Activated T-helper 1 cell treated with anti-CD3 and anti-CD28 coated beads, Interleukin-12 subunit alpha, Interleukin-12 subunit beta, Interleukin-2, Interleukin-4 antibody, amounts not matched to agents 30 ng/mL and 10 ng/mL and 1 ng/mL, durations not matched to agents 14 hours and 24 hours and 36 hours (primary cell): Measurements from ENCODE around the gene SLFN13. TPM values are rescaled to one million over a fixed set of nuclear protein-coding genes. Genes with fewer than 3 reads are reported as not detected.

ENCODE experiments used
- DNase-seq: peaks from one replicate; pipeline ENCODE4 v3.0.0; 2021; ENCODE audit warnings: low spot score
- H3K27ac Mint-ChIP-seq: one replicate; pipeline ENCODE4 v1.8.0; 2021; ENCODE audit warnings: mild to moderate bottlenecking, mixed read lengths
- H3K27me3 Mint-ChIP-seq: one replicate; pipeline ENCODE4 v1.8.0; 2022; ENCODE audit warnings: mild to moderate bottlenecking, moderate library complexity, mixed read lengths; ENCODE audit not compliant: insufficient read depth
- H3K36me3 Mint-ChIP-seq: one replicate; pipeline ENCODE4 v1.8.0; 2021; ENCODE audit warnings: low read depth, mixed read lengths
- H3K4me1 Mint-ChIP-seq: one replicate; pipeline ENCODE4 v1.8.0; 2021; ENCODE audit warnings: low read depth, mixed read lengths
- H3K4me3 Mint-ChIP-seq: one replicate; pipeline ENCODE4 v1.8.0; 2021; ENCODE audit warnings: mild to moderate bottlenecking, moderate library complexity, mixed read lengths
- H3K9me3 Mint-ChIP-seq: one replicate; pipeline ENCODE4 v1.8.0; 2021; ENCODE audit warnings: mixed read lengths
- intact Hi-C: fragments of 100-400 bp; cut with micrococcal nuclease; formaldehyde crosslinking; loops from one replicate; pipeline ENCODE4 v1.15.1; 2024
- total RNA-seq: library from RNA; stranded (reverse); gene quantifications from 2 replicates; pipeline ENCODE4 v1.2.3, GENCODE V29; 2022

Gene SLFN13
- 32.2 and 32.7 TPM in 2 replicates for total RNA-seq

DNA sequence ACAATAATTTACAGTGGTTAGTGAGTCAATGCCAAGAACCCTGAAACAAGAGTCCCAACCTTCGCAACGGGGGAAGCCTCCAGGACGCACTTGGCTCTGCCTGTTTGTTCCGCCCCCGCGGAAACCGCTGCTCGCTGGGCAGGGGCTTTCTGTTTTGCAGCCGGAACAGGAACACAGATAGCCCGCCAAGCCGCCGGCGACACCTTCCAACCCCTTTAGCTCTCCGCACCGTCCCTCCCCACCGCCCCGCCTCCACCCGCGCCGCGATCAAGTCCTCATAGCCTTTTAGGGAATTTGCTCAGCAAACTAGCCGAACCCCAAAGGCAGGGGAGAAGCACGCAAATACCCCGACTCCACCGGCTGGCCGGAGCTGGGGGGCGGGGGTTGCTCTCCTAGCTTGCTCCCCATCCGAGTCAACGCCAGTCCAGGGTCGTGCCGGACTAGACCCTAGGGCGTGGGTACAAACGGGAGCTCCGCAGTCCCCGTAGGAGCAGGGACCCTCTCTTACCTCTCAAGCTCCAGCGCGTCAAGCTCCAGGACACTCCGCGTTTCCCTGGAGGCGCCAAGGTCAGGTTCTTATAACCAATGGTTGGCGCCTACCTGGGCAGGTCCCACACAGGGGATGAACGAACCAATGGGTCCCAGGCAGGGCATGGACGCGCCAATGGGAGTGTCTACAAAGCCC, at the start of gene SLFN13:
Gene SLFN13 (minus strand): TSS at position 553 of the 685 bp plus-strand sequence. CDS start 3,086 bp downstream, outside the sequence.
- Mint-ChIP-seq H3K4me1 (peaks cover 27% of the 10 kb centered on the region), H3K36me3 (peaks cover 35% of the 10 kb centered on the region), H3K27ac (peak within 1 kb of the TSS; percentile 66), H3K27me3 (no peaks in the 10 kb centered on the region), H3K4me3 (peak within 1 kb of the TSS; percentile 67), H3K9me3 (no peaks in the 10 kb centered on the region)
- peak; percentile 84 for DNase-seq
- intact Hi-C loops, result loop anchor here (1.0 to 2.0 kb wide), 8 partner anchors 15 to 234 kb away; partner anchors contain the start of genes AP2B1, SLFN12L and SLFN5

- peak overlapping the region; percentile 72 for H3K27ac Mint-ChIP-seq
- intact Hi-C loops, result no loop called here
- H3K4me1 Mint-ChIP-seq, result peaks cover 67% of the 10 kb centered on the region
- no peak overlapping the region for H3K4me3 Mint-ChIP-seq
- no peaks in the 10 kb centered on the region for H3K27me3 Mint-ChIP-seq
- no peaks in the 10 kb centered on the region for H3K9me3 Mint-ChIP-seq
- H3K36me3 Mint-ChIP-seq, result peaks cover 48% of the 10 kb centered on the region
- DNase-seq, result no peak
Measured at GRCh38 chr17:35496451-35497290, 48.1 kb upstream of the SLFN13 start.

GRCh38 chr17:35493040-35493439, 44.5 kb upstream of the SLFN13 start:
- DNase-seq, result no peak
- Mint-ChIP-seq H3K9me3 (no peaks in the 10 kb centered on the region), H3K4me3 (no peak overlapping the region), H3K27ac (no peak overlapping the region), H3K27me3 (peaks cover 2% of the 10 kb centered on the region), H3K4me1 (peaks cover 69% of the 10 kb centered on the region), H3K36me3 (peaks cover 45% of the 10 kb centered on the region)
- intact Hi-C loops, result no loop called here

GRCh38 chr17:35491417-35491816, 42.9 kb upstream of the SLFN13 start:
- intact Hi-C loops, result no loop called here
- H3K4me3 Mint-ChIP-seq, result no peak overlapping the region
- peaks cover 48% of the 10 kb centered on the region for H3K36me3 Mint-ChIP-seq
- peaks cover 2% of the 10 kb centered on the region for H3K27me3 Mint-ChIP-seq
- peaks cover 76% of the 10 kb centered on the region for H3K4me1 Mint-ChIP-seq
- H3K27ac Mint-ChIP-seq, result no peak overlapping the region
- no peak for DNase-seq
- no peaks in the 10 kb centered on the region for H3K9me3 Mint-ChIP-seq

DNA sequence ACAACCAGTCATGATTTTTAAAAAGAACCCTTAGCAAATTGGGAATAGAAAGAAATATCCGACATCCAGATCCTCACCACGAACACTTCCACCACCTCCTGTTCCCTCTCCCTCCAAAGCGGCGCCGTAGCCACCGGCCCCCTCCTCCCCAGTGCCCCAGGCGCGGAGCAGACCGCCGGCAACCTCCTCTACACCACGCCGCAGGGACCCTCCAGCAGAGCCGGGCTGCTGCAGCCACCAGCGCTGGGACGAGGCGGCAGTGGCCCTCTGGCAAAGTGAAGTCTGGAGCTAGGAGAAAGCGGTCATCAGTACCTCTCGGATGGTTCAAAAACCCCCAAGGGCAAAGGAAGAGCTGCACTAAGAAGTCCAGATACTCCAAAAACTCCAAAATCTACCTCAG, 41.4 kb upstream of the SLFN13 start:
- no peak for DNase-seq
- peaks cover 85% of the 10 kb centered on the region for H3K4me1 Mint-ChIP-seq
- H3K4me3 Mint-ChIP-seq, result no peak overlapping the region
- H3K36me3 Mint-ChIP-seq, result peaks cover 62% of the 10 kb centered on the region
- intact Hi-C loops, result loop anchor here (5.0 kb wide), 2 partner anchors 97 to 318 kb away; partner anchors contain the start of gene AP2B1
- H3K27me3 Mint-ChIP-seq, result peaks cover 2% of the 10 kb centered on the region
- no peaks in the 10 kb centered on the region for H3K9me3 Mint-ChIP-seq
- no peak overlapping the region for H3K27ac Mint-ChIP-seq

DNA sequence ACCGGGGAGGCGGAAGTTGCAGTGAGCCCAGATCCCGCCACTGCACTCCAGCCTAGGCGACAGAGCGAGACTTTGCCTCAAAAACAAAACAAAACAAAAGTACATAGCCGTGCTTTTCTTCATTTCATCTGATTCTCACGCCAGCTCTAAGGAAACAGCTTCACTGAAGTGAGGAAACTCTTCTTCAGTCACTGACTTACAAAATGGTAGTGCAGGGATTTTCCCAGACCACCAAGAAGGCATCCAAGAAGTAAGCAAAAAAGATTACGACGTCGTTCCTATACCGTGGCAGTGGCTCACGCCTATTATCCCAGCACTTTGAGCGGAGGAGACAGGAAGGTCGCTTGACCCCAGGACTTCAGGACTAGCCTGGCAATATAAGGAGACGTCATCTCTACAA, 40.4 kb upstream of the SLFN13 start:
- H3K4me3 Mint-ChIP-seq, result peak overlapping the region; percentile 92
- DNase-seq, result no peak
- H3K4me1 Mint-ChIP-seq, result peaks cover 86% of the 10 kb centered on the region
- peaks cover 2% of the 10 kb centered on the region for H3K27me3 Mint-ChIP-seq
- no peaks in the 10 kb centered on the region for H3K9me3 Mint-ChIP-seq
- intact Hi-C loops, result loop anchor here (5.0 kb wide), 2 partner anchors 98 to 317 kb away; partner anchors contain the start of gene AP2B1
- H3K36me3 Mint-ChIP-seq, result peaks cover 68% of the 10 kb centered on the region
- no peak overlapping the region for H3K27ac Mint-ChIP-seq

- Mint-ChIP-seq H3K9me3 (no peaks in the 10 kb centered on the region), H3K27me3 (peaks cover 2% of the 10 kb centered on the region), H3K36me3 (peaks cover 74% of the 10 kb centered on the region), H3K4me1 (peaks cover 78% of the 10 kb centered on the region), H3K4me3 (peak overlapping the region; percentile 92), H3K27ac (peak overlapping the region; percentile 93)
- DNase-seq, result peak; percentile 71
- intact Hi-C loops, result loop anchor here (1.0 to 5.0 kb wide), 11 partner anchors 16 to 315 kb away; partner anchors contain the start of genes AP2B1, SLFN11, SLFN12L and SLFN13
Measured at GRCh38 chr17:35486920-35487732, 38.6 kb upstream of the SLFN13 start.

GRCh38 chr17:35479271-35479670, 30.7 kb upstream of the SLFN13 start:
- H3K36me3 Mint-ChIP-seq, result peaks cover 76% of the 10 kb centered on the region
- H3K4me1 Mint-ChIP-seq, result peaks cover 42% of the 10 kb centered on the region
- peaks cover 4% of the 10 kb centered on the region for H3K9me3 Mint-ChIP-seq
- H3K27me3 Mint-ChIP-seq, result no peaks in the 10 kb centered on the region
- DNase-seq, result no peak
- intact Hi-C loops, result no loop called here
- H3K4me3 Mint-ChIP-seq, result no peak overlapping the region
- no peak overlapping the region for H3K27ac Mint-ChIP-seq

GRCh38 chr17:35477248-35477647, 28.7 kb upstream of the SLFN13 start:
- Mint-ChIP-seq H3K4me3 (no peak overlapping the region), H3K27me3 (no peaks in the 10 kb centered on the region), H3K9me3 (peaks cover 7% of the 10 kb centered on the region), H3K27ac (no peak overlapping the region), H3K4me1 (peaks cover 38% of the 10 kb centered on the region), H3K36me3 (peaks cover 72% of the 10 kb centered on the region)
- DNase-seq, result no peak
- intact Hi-C loops, result no loop called here

DNA sequence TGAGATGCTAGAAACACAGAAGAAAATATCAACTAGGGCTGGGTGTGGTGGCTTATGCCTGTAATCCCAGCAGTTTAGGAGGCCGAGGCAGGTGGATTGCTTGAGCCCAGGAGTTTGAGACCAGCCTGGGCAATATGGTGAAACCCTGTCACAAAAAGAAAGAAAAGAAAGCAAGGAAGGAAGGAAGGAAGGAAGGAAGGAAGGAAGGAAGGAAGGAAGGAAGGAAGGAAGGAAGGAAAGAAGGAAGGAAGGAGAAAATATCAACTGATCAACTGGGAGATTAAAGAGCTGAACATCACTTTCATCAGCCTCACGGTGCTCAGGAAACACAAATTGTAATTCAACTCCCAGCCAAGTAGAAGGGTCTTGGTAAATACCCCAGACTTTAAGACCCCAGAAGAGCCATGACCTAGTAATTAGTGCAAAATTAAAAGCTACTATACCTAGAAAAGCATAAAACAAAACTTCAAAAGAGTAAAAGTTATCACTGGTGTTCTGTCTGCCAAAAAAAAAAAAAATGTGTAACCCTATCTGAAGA, 27.8 kb upstream of the SLFN13 start:
- Mint-ChIP-seq H3K36me3 (peaks cover 74% of the 10 kb centered on the region), H3K4me3 (no peak overlapping the region), H3K4me1 (peaks cover 38% of the 10 kb centered on the region), H3K9me3 (peaks cover 12% of the 10 kb centered on the region), H3K27me3 (no peaks in the 10 kb centered on the region), H3K27ac (peak overlapping the region; percentile 61)
- no peak for DNase-seq
- intact Hi-C loops, result no loop called here

- intact Hi-C loops, result no loop called here
Measured at GRCh38 chr17:35468475-35468874, 19.9 kb upstream of the SLFN13 start.

GRCh38 chr17:35467824-35468223, 19.3 kb upstream of the SLFN13 start:
- intact Hi-C loops, result no loop called here
- Mint-ChIP-seq H3K4me1 (peaks cover 33% of the 10 kb centered on the region), H3K9me3 (peaks cover 7% of the 10 kb centered on the region), H3K27ac (peak overlapping the region; percentile 55), H3K36me3 (peaks cover 50% of the 10 kb centered on the region), H3K27me3 (no peaks in the 10 kb centered on the region), H3K4me3 (peak overlapping the region; percentile 38)
- peak; percentile 40 for DNase-seq

More at GRCh38 chr17:35468475-35468874, 19.9 kb upstream of the SLFN13 start:
- Mint-ChIP-seq H3K4me1 (peaks cover 36% of the 10 kb centered on the region), H3K9me3 (peaks cover 7% of the 10 kb centered on the region), H3K4me3 (no peak overlapping the region), H3K36me3 (peaks cover 54% of the 10 kb centered on the region), H3K27ac (peak overlapping the region; percentile 20), H3K27me3 (no peaks in the 10 kb centered on the region)
- no peak for DNase-seq
